Stimulated activated CD8-positive, alpha-beta memory T cell treated with anti-CD3 and anti-CD28 coated beads, Interleukin-12 subunit alpha, Interleukin-12 subunit beta, amount 100 ng/mL, for 24 hours (primary cell): ENCODE measurements around the gene LDLRAD4.

Experiments used
- DNase-seq: peaks from one replicate; pipeline ENCODE4 v3.0.0-alpha.2; 2020; ENCODE audit errors: extremely low read depth

LDLRAD4 gene

DNA sequence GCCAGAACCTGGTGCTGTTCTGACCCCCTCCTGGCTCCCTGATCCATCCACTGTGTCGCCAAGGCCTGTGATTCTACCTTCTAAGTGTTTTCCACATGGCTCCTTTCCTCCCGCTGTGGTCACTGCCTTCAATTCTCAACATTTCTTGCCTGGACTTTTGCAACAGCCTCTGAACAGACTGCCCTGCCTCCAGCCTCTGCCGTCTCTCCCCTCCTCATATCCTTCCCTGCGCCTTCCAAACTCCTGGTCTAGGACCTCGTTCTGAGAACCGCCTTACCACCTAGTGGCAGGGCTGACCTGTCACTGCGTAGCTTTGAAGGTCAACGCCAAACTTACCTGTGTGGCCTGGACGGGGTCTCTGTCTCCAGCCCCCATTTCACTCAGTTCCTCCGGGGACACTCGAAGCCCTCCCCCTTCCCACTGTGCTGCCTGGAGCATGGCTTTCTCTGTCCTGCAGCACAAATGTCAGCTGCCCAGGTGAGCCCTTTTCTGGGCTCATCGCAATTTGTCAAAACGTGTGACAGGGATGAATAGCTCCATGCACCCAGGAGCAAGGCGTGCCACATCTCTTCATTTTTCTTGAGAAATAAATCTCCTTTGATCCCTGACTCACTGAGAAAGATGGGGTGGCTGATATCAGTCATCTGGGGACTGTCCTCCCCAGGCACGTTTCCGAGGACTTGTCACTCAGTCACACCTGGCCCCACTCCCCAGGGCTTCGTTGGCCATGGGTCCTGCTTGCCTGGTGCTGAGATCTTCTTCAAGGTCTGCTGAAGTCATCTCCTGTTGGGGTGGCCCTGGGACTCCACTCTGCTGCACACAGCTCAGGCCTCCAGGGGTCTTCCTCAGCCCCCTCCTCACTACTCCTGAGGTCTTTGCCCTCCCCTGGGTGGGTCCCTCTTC, 46.7 kb downstream of the LDLRAD4 start:
- DNase-seq = no peak

DNA sequence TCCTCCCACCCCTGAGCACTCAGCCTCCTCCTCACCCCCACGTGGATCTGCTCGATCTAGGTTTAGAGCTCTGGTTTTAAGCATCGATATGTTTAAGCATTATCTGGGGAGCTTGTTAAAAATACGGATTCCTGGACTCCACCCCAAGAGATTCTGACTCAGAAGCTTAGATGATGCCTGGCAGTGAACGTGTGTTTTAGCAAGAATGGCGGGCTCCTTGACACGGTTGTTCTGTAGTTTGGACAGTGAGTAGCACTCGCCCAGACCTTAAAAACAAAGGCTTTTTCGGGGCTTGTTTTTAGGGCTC, 47.3 kb downstream of the LDLRAD4 start:
- no peak for DNase-seq

GRCh38 chr18:13266218-13267100, 47.9 kb downstream of the LDLRAD4 start:
- DNase-seq = no peak

DNA sequence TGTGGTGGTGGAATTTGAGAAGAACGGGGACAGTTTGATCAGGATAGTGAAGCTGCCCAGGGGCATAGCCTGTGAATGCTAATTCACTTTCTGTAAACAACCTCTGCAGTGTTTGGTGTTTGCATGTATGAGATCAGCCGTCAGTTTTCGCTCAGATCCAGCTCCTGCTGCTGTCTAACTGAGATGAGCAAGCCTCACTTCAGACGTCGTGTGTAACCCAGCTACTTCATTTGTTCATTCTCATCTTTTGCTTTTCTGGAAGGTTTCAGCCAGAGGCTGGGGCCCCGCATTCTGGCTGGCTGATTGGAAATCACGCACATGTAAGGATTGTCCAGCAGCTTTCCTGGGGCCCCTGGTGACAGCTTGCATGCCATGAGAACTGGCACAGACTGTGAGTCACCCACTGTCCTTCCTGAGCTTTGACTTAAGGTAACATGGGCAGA, 48.9 kb downstream of the LDLRAD4 start:
- DNase-seq = no peak

DNA sequence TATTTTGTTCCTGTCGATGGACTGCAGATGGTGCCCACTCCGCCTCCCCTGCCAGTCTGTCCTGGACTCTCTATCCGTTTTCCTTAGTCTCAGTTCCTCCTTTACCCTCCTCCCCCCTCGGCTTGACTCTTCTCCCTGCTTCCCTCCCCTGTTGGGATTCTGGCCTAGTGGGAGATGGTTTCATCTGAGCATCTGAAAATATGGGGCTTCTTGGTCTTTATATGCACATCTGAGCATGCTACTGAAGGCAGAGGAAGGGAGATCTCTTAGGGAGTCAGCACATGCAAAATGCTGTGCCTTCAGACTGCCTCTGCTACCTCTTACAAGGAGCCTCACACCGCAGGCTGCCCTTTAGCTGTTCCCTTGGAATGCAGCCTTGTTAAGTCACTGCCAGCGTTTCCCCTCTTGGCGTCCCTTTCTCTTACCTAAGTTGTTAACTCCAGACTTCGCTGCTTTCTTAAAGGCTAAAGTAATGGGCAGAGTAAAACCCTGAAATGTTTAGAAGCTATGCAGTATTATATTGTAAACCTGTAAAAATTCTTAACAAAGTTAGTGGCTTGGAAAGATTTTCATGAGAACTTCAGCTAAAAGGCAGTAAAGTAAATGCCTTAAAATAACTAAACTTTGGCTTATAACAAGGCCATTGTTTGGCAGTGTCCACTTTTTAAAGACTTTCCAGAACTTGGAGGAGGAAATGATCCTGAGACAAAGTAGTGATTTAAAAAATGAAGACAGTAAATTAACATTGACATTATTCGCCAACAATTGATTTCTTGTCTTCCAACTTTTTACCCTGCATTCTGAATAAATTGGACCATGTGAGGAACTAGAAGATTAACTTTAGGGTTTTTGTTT, 49.8 kb downstream of the LDLRAD4 start:
- DNase-seq = no peak

DNA sequence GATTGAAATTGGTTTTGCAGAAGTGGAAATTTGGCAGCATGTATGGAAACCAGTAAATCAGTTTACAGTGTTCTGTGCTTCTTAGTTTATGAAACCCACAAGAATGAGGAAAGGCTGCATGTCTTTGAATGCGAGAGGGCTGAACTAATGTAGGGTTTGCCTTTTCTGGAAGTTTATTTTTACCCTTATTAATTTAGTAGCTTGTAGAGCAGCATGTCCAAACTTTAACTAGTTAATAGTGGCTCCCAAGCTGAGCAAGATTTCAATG, 50.4 kb downstream of the LDLRAD4 start:
- DNase-seq = no peak

- no peak for DNase-seq
Measured at GRCh38 chr18:13269521-13270011, 51.0 kb downstream of the LDLRAD4 start.

- no peak for DNase-seq
Measured at GRCh38 chr18:13270279-13270855, 51.8 kb downstream of the LDLRAD4 start.

GRCh38 chr18:13271302-13271911, 52.8 kb downstream of the LDLRAD4 start:
- no peak for DNase-seq

DNA sequence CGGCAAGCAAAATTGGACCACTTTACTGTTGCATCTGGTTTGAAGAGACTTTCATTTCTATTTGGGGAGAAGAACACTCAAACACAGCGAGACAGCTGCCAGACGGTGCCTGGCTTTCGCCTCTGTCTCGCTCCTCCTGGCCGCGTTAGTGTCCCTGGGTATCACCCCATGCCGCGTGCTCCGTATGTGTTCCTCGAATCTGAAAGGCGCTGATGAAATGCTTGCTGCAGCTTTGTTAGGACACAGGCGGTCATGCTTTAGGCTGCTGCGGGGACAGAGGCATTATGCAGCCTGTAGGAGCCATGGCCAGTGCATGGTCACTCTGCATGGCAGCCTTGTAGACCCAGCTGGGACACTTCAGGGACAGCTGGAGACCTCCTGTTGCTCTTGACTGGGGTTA, 53.9 kb downstream of the LDLRAD4 start:
- DNase-seq = no peak

DNA sequence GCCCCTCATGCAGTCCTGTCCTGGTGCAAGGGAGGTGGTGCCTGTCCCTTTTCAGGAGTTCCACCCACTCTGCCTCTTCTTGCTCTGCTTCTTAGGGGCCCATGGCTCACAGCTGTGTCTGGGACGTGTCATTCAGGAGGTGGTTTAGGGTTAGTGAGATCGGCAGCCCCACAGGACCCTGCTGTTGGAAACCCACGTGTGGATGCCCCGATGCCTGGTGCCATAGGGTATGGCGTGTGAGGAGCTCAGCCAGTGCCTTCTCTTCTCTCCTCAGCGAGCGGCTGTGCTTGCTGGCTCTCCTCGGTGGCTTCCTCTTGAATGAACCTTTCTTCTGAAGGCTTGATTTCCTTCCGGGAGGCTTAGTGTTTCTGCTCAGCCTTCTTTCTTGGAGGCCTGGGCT, 55.2 kb downstream of the LDLRAD4 start:
- DNase-seq = no peak

GRCh38 chr18:13275075-13275474, 56.5 kb downstream of the LDLRAD4 start:
- DNase-seq = no peak

- DNase-seq = no peak
Measured at GRCh38 chr18:13276530-13277520, 58.3 kb downstream of the LDLRAD4 start.

- no peak for DNase-seq
Measured at GRCh38 chr18:13278062-13278630, 59.6 kb downstream of the LDLRAD4 start.

DNA sequence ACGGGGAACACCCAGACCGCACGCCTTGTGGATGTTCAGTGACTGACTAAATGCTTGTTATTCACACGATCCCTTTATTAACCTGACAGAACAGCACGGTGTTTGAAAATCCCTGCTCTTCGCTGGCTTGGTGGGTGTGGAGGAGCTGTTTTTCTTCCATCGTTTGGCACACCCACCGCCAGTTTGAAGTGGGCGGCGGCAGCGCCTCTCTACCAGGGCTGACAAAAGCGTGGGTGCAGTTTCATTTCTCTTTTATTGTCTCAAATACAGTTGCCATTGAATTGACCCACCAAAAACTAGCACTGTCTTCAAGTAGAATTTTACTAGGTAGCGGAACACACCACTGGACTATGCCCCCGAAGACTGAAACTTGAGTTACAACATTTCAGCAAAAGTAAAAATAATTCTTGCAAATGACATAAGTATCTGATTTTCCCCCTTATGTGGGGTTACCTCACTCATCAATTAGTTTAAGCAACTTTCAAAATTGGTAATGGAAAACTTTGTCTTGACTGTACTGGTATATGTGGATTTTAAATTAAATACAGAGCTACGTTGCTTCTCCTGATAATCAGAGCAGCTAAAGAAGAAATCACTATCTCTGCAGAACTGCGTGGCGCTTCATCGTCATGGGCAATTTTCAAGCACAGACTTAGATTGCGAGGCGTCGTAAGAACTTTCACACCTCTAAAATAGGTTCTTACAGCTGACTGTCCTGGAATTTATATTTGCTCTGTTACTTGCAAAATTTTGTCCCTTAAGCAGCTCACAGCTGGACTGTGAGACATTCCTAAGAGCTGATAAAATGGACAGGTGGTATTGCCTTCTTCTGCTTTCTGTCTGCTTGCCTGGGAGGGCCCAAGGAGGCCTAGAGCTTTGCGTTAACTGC, 60.9 kb downstream of the LDLRAD4 start:
- no peak for DNase-seq

DNA sequence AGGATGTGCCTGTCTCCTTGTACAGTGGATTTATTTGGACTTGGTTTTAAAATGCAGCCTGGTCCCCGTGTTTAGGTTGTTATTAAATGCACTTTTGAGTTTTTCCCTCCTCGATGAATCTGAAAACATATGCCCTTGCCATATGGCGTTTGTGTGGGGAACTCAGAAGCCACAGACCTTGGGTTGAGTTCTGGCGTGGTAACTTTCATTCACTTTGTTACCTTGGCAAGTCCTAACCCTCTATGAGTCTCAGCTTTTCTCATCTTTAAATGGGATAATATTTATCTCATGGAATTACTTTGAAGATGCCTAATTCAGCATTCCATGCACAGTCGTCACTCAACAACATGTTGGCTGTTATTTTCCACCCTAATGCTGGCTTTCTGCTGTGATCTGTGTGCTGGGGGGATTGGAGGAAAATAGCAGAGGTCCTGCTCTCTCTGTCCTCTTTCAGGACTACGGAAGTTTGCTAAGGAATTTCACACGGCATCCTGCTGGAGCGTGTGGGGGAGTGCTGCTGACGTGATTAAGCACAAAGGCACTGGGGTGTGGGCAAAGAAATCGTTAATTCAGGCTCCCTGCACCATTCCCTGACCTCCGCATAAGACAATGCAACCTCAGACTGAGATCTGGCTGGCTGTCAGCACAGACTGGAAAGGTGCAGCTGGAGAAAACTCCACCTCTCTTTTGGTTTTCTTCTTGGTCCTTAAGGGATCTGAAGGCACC, 61.7 kb downstream of the LDLRAD4 start:
- no peak for DNase-seq

DNA sequence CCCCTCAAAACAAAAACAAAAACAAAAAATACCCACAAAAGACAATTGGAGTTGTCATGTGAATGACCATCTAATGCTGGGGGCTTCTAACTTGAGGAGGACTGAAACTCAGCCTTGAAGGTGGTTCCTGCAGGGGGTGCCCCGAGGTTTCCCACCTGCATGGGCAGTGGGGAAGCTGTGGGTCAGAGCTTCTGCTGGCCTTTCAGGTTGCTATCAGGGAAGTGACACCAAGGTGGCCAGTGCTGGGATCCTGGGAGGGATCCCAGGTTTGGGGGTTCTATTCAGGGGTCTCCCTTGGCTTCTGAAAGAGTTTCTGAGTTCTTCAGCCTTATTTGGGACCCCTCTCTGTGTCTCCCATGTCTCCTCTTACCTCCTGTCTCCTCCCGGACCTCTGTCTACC, 62.8 kb downstream of the LDLRAD4 start:
- DNase-seq = no peak

- no peak for DNase-seq
Measured at GRCh38 chr18:13283746-13284145, 65.2 kb downstream of the LDLRAD4 start.
